HEK293 (cell line): ENCODE measurements around the gene LEUTX.
A peak's percentile ranks its signal among the peaks of the same experiment; 100 is the strongest.
"Not testable (repeated sequence)": the region's sequence is repeated elsewhere in the genome, so short reads cannot be mapped to it uniquely, and the experiment has no call there.

Source experiments
- CTCF ChIA-PET: fragments of 350-600 bp; formaldehyde crosslinking; extraction: SDS; loops from one replicate; lab custom pipeline; 2021; ENCODE audit warnings: antibody characterized with exemption; lab: Yijun Ruan, JAX
- POLR2A ChIA-PET: fragments of 300-600 bp; formaldehyde crosslinking; extraction: SDS; loops from one replicate; lab custom pipeline; 2020; ENCODE audit warnings: antibody characterized with exemption, inconsistent platforms; lab: Yijun Ruan, JAX
- H3K27ac ChIP-seq: fragments of 200-500 bp; sonication (Bioruptor generic); 2 replicates; pipeline ENCODE4 v1.5.1; 2014; ENCODE audit warnings: low read depth, low read length, control low read depth, inconsistent platforms; ENCODE audit errors: extremely low read depth
- H3K36me3 ChIP-seq, 2 experiments: fragments of 200-500 bp in 1 of 2; sonication (Bioruptor generic) in 1 of 2; 1 replicate in 1 of 2; 2 replicates in 1 of 2; pipeline ENCODE4 v1.5.1; 2014 to 2017; ENCODE audit warnings: inconsistent platforms in 2 of 2, low read length in 2 of 2; ENCODE audit not compliant: control insufficient read depth in 2 of 2, insufficient read depth in 1 of 2
- H3K4me1 ChIP-seq: fragments of 200-500 bp; sonication (Bioruptor generic); 2 replicates; pipeline ENCODE4 v1.5.1; 2014; ENCODE audit warnings: mild to moderate bottlenecking, low read length, inconsistent platforms; ENCODE audit not compliant: control insufficient read depth, insufficient read depth
- H3K4me3 ChIP-seq: 2 replicates; pipeline ENCODE4 v1.5.1; 2011; ENCODE audit warnings: low read depth, mild to moderate bottlenecking, control low read depth, low read length, moderate library complexity
- H3K9me3 ChIP-seq: fragments of 200-500 bp; sonication (Bioruptor generic); 2 replicates; pipeline ENCODE4 v1.5.1; 2014; ENCODE audit warnings: low read depth, low read length, inconsistent platforms; ENCODE audit not compliant: control insufficient read depth, insufficient read depth
- ELK4 ChIP-seq: IDR thresholded peaks from 2 replicates; pipeline ENCODE4 v1.6.1; 2011; ENCODE audit warnings: mild to moderate bottlenecking, low read depth, low read length, borderline replicate concordance
- HIC1 ChIP-seq: fragments of 450-650 bp; formaldehyde crosslinking; IDR thresholded peaks from 2 replicates; pipeline ENCODE4 v1.5.1; 2016; ENCODE audit warnings: missing biosample characterization, missing genetic modification characterization
- KLF8 ChIP-seq: fragments of 450-650 bp; formaldehyde crosslinking; IDR thresholded peaks from 2 replicates; pipeline ENCODE4 v1.5.1; 2016; ENCODE audit warnings: missing biosample characterization, missing genetic modification characterization
- RBAK ChIP-seq: fragments of 450-650 bp; formaldehyde crosslinking; IDR thresholded peaks from 2 replicates; pipeline ENCODE4 v1.5.1; 2016; ENCODE audit warnings: missing biosample characterization, missing genetic modification characterization
- REPIN1 ChIP-seq: fragments of 450-650 bp; formaldehyde crosslinking; IDR thresholded peaks from 2 replicates; pipeline ENCODE4 v1.5.1; 2017; ENCODE audit warnings: missing biosample characterization, missing genetic modification characterization, low read depth
- ZNF114 ChIP-seq: fragments of 450-650 bp; formaldehyde crosslinking; IDR thresholded peaks from 2 replicates; pipeline ENCODE4 v1.5.0; 2017; ENCODE audit warnings: missing biosample characterization, missing genetic modification characterization
- ZNF146 ChIP-seq: fragments of 450-650 bp; formaldehyde crosslinking; IDR thresholded peaks from 2 replicates; pipeline ENCODE4 v1.5.1; 2016; ENCODE audit warnings: missing biosample characterization, missing genetic modification characterization
- ZNF157 ChIP-seq: fragments of 450-650 bp; formaldehyde crosslinking; IDR thresholded peaks from 2 replicates; pipeline ENCODE4 v1.5.1; 2016; ENCODE audit warnings: missing biosample characterization, missing genetic modification characterization
- ZNF280D ChIP-seq: fragments of 450-650 bp; formaldehyde crosslinking; IDR thresholded peaks from 2 replicates; pipeline ENCODE4 v1.5.1; 2016; ENCODE audit warnings: missing biosample characterization, missing genetic modification characterization
- ZNF37A ChIP-seq: fragments of 450-650 bp; IDR thresholded peaks from 2 replicates; pipeline ENCODE4 v1.5.1; 2018; ENCODE audit warnings: missing biosample characterization, missing genetic modification characterization
- ZNF398 ChIP-seq: fragments of 450-650 bp; formaldehyde crosslinking; IDR thresholded peaks from 2 replicates; pipeline ENCODE4 v1.5.1; 2017; ENCODE audit warnings: missing biosample characterization, missing genetic modification characterization
- ZNF664 ChIP-seq: fragments of 450-650 bp; formaldehyde crosslinking; IDR thresholded peaks from 2 replicates; pipeline ENCODE4 v1.5.1; 2016; ENCODE audit warnings: missing biosample characterization, missing genetic modification characterization

The LEUTX gene

GRCh38 chr19:39807846-39808364 is 29.3 kb downstream of the LEUTX start (continued):
- TF ChIP-seq ZNF146 (tag by site-specific recombination): peak; percentile 97
- no peak for TF ChIP-seq ZNF37A (tag by site-specific recombination)
- no peak for TF ChIP-seq REPIN1 (tag by site-specific recombination)
- no peak for TF ChIP-seq ZNF157 (tag by site-specific recombination)
- no peak for TF ChIP-seq ZNF114
- TF ChIP-seq ELK4: no peak
- TF ChIP-seq, all 188 proteins: peak for 3

DNA sequence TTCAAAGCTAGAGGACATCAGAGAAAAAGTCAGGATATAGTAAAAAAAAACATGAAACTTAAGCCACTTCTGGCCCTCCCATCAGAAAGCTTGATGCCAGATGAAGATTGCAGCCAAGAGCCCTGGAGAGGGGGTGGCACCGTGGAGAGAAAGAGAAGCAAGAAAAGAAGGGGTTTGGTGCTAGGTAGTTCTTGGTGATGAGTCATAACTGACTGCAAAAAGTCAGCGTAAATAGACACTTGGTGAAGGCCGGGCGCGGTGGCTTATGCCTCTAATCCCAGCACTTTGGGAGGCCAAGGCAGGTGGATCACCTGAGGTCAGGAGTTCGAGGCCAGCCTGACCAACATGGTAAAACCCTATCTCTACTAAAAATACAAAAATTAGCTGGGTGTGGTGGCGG is 30.0 kb downstream of the LEUTX start:
- not testable (repeated sequence) for H3K36me3 ChIP-seq, H3K9me3 ChIP-seq, H3K27ac ChIP-seq, H3K4me3 ChIP-seq, H3K4me1 ChIP-seq
- ChIA-PET CTCF (interaction anchor here (0.6 to 10.4 kb wide), 7 partner anchors 13 to 1232 kb away, joined by 3 to 109 read pairs (median 4); no protein-coding TSS in a partner anchor), POLR2A (interaction anchor here (1.1 to 1.3 kb wide), 2 partner anchors 14 to 38 kb away, joined by 3 to 4 read pairs; partner anchors contain the start of gene FBL)
- TF ChIP-seq ZNF280D (tag by site-specific recombination) (peak; percentile 17; the same call in 1 of the 2 replicates), RBAK (tag by site-specific recombination) (0 out of 2 replicates have a peak, but pooled peaks have one; percentile 37)

DNA sequence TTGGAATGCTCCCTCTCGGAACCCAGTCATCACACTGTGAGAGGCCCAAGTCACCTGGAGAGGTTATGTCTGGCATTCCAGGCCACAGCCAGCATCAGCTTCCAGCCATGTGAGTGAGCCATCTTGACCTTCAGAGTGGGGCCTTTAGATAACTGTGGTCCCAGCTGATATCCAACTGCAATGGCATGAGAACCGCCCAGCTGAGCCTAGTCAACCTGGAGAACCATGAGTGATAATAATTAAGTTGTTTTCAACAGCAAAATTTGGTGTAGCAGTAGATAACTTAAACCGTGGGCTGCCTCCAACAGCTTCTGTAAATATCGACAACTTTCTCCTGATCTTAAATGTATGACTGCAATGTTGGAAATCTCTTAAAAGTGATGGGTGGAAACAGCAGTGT is 30.7 kb downstream of the LEUTX start:
- Histone ChIP-seq H3K4me1 (peaks cover 11% of the 10 kb centered on the region), H3K36me3 (peaks cover 0 to 9% of the 10 kb centered on the region in 2 experiments; a peak in 1 of 3 replicates), H3K4me3 (no peak overlapping the region), H3K27ac (no peak overlapping the region), H3K9me3 (no peaks in the 10 kb centered on the region; the same call in 1 of the 2 replicates)
- TF ChIP-seq ZNF398: no peak
- no peak for TF ChIP-seq KLF8
- TF ChIP-seq HIC1: no peak
- TF ChIP-seq ZNF664 (tag by site-specific recombination): peak; percentile 49; the same call in 1 of the 2 replicates
- ChIA-PET CTCF (interaction anchor here (0.8 to 10.4 kb wide), 4 partner anchors 18 to 41 kb away, joined by 3 to 109 read pairs (median 6); no protein-coding TSS in a partner anchor), POLR2A (interaction anchor here (1.1 to 1.3 kb wide), 2 partner anchors 15 to 37 kb away, joined by 3 to 4 read pairs; partner anchors contain the start of gene FBL)
